ENCODE data around the gene FREM2.

DNA sequence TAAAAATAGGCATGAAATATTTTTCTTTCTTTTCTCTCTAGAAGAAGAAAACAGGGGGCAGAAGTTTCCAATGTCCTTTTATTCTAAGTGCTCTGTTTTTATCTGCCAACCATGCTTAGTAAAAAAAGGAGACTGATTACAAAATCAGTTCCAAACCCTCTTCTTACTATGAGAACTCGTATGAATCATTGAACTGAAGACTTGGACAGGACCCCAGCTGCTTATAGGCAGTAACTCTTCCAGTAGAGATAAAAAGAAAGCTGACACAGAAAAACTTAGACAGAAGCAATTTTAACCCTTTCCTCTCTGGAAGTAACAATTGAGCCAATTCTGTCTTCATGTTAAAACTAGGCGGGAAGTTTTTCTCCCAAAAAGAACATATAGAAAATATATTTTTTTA lies 24.5 kb upstream of the FREM2 start:
- TF ChIP-seq CTCF (IDR thresholded peaks at IDR 0.05) (no peak), POLR2A (IDR thresholded peaks at IDR 0.05) (no peak)

All from esophagus squamous epithelium (tissue), 4 donors.